Inflammatory macrophage (primary cell): ENCODE measurements around the gene HSFY2.
"Not testable (repeated sequence)": the region's sequence is repeated elsewhere in the genome, so short reads cannot be mapped to it uniquely, and the experiment has no call there.

Experiments used
- DNase-seq, 2 donors: peaks; one replicate each; pipeline ENCODE4 v3.0.0-alpha.2; 2020 to 2022
- total RNA-seq, 18 experiments: gene quantifications; one replicate each; lab custom pipeline; 2026; ENCODE audit warnings: mixed read lengths in 6 of 18, inconsistent platforms in 2 of 18; lab: John Stamatoyannopoulos, UW

Gene HSFY2, protein sequence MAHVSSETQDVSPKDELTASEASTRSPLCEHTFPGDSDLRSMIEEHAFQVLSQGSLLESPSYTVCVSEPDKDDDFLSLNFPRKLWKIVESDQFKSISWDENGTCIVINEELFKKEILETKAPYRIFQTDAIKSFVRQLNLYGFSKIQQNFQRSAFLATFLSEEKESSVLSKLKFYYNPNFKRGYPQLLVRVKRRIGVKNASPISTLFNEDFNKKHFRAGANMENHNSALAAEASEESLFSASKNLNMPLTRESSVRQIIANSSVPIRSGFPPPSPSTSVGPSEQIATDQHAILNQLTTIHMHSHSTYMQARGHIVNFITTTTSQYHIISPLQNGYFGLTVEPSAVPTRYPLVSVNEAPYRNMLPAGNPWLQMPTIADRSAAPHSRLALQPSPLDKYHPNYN
- total RNA-seq, result 0 reads per million in 18 experiments

DNA sequence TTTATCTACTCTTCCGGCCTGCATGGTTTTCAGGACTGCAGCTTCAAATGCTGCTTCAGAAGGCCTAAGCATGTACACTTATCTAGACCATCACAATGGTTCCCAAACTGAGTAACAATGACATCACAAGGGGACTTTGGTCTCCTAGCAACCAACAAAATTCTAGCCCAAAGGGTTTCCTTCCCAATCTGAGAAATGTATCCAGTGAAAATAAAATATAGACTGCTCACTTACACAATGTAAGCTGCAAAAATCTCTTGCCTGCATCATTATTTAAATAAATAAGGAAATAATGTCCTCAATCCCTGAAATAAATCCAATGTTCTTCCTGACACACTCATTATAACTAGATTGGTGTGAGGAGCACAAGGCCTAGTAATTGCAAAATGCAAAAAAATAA lies at the start of gene HSFY2:
HSFY2 (minus strand) TSS at position 101 of the 400 bp plus-strand sequence. CDS start 117 bp downstream, outside the sequence.
- DNase-seq, result not testable (repeated sequence)

DNA sequence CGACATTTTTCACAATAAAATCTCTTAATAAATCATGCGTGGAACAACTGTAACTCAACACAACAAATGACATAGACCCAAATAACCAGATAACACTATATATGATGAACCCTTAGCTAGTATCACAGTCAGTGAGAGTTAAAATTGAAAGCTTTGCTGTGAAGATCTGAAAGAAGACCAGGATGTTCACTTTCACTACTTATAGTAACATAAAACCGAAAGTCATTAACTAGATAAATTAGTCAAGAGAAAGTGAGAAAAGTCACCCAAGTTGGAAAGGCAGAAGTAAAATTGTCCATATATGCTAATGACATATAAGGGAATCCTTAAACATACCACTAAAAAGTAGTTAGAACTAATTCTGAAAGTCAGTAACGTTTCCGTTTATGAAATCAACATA lies 42.2 kb upstream of the HSFY2 start:
- DNase-seq, result not testable (repeated sequence)

DNA sequence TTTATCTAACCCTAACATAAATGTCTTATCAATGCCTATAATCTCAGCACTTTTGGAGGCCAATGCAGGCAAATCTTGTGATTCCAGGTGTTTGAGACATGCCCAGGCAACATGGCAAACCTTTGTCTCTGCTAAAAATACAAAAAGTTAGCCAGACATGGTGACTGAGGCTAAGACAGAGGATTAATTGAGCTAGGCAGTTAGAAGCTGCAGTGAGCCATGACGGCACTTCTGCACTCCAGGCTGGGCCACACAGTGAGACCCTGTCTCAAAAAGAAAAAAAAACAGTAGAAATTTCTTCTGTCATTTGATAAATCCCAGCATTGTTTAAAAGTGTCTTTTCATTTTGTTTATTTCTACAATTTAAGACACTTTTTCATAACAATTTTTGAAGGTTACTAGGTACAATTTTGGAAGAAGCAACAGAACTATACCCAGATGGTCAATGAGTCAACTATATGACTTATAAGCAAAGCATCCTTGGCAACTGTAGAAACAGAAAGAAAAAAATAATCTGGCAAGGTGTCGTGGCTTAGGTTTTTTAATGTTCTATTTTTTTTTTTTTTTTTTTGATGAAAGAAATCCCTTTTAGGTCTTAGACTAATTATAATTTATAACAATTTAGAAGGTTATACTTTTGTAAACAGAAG lies 15.3 kb upstream of the HSFY2 start:
- not testable (repeated sequence) for DNase-seq

DNA sequence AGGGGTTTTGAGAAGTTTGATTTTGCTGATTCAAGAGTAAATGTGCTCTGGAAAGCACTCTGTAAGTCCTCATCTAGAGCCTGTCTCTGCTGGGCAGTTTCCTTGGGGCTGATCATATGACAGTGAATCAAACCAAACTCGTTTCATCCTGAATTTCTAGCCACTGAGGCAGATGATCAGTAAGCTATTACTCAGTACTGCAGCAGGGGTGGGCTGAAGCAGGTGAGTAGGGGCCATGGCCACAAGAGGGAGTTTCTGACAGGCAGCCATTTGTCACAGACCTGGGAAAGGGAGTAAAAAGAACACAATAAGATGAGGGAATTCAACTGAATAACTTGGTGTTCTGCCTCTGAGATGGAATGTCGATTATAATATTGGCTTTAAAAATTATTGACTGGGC lies 19.5 kb downstream of the HSFY2 start:
- DNase-seq, result not testable (repeated sequence)

DNA sequence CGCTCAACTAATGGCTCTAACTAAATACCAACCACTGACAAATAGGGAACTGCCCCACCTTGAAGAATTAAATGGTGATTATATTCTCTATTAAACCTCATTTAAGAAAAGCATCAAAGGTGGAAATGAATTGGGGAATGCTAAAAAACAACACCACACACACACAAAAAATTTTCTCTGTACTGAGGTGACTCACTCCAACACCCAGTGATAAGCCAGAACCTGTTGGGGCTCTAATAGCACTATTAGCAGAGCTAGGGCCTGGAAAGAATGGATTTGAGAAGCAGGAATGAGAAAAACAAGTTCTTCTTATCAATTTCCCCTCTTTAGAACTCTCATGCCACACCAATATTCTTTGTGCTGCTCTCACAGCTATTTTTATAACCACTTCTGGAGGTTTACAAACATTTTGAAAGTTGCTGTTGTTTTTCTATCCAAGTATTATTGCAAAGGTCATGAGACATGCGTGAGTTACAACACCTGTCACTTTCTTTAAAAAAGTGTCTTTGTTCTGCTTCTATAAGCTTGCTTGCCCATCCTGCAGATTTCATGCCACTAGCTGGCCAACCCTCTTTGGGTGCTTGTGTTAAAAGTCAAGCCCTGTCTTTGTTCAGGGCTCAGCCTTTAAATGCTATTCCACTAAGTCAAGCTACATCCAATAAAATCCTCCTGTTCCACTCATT lies 20.3 kb downstream of the HSFY2 start:
- not testable (repeated sequence) for DNase-seq

DNA sequence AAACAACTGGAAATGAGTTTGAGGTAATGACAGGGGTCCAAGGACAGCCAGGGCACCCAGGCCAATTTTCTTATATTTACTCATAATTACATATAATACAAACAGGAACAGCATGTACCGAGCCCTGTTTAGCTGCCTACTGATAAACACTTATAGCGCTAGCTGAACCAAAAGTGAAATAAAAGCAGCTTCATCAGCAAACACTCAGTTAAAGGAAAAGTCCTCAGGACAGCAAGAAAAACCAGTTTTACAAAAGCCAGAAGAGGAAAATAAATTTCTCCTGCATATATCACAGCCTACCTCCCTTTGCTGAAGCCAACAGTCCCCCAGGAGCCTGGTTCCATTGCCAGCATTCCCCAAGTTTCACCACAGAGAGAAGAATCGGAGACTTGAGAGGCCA lies 49.8 kb downstream of the HSFY2 start:
- DNase-seq, result not testable (repeated sequence)
